Activated CD4-positive, alpha-beta T cell treated with anti-CD3 and anti-CD28 coated beads, Interleukin-2, Interleukin-6, amounts not matched to agents 100 ng/mL and 50 ng/mL, durations not matched to agents 16 hours and 8 hours (primary cell): ENCODE measurements around the gene ZNF316.

Experiments
- DNase-seq: peaks from one replicate; pipeline ENCODE4 v3.0.0-alpha.2; 2020

The ZNF316 gene

GRCh38 chr7:6636741-6637543 lies at the start of gene ZNF316:
TSS of gene ZNF316 (plus strand) at chr7:6637318. CDS start at chr7:6642410, 5,092 bp downstream.
- peak; percentile 68 for DNase-seq

- no peak for DNase-seq
Observed at GRCh38 chr7:6588566-6588965, 48.6 kb upstream of the ZNF316 start.

- DNase-seq, result no peak
Observed at GRCh38 chr7:6589151-6589828, 47.8 kb upstream of the ZNF316 start.

GRCh38 chr7:6589829-6590644 lies 47.1 kb upstream of the ZNF316 start, which contains the start of gene INTS15:
TSS of gene INTS15 (plus strand) at chr7:6590021. CDS start at chr7:6590284, 263 bp downstream.
- peak; percentile 85 for DNase-seq

GRCh38 chr7:6590645-6591110 lies 46.4 kb upstream of the ZNF316 start:
- no peak for DNase-seq

DNA sequence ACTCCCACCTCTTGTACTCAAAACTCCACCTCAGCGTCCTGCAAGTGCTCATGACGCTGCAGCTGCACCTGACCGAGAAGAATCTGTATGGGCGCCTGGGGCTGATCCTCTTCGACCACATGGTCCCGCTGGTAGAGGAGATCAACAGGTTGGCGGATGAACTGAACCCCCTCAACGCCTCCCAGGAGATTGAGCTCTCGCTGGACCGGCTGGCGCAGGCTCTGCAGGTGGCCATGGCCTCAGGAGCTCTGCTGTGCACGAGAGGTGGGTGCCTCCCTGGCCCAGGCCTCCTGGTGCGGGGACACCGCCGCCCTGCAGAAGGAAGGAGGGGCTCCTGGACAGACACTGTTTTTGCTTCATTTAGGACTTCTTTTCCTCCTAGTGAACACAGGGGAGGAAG lies 37.0 kb upstream of the ZNF316 start:
- no peak for DNase-seq

- no peak for DNase-seq
Observed at GRCh38 chr7:6604458-6604857, 32.7 kb upstream of the ZNF316 start.

DNA sequence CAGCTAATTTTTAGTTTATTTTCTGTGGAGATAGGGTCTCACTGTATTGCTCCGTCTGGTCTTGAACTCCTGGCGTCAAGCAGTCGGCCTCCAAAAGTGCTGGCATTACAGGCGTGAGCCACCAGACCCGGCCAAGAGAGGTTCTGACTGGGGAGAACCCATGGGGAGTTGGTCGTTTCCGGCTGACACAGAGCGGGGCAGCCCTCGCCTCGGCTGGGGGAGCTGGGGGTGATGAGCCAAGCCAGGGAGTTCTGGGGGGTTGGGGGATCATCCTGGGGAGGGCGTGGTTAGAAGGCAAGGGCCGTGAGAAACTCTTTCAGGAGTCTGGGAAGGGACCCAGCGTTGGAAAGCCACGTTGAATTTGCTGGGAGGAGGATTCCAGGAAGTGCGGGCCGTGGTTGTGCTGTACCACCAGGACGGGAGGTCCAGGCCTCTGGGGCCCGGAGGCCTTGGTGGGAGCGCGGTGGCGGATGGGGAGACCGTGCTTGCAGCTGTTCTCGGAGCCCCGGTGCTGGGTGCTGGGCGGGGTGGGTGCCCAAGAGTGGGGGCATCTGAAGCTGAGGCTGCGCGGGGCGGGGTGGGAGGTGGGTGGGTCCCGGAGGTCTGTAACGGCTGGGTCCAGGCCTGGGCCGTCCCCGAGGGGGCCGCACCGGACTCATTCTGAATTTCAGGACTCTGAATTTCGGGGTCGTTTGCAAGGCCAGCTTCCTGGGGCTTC lies 30.1 kb upstream of the ZNF316 start:
- no peak for DNase-seq

DNA sequence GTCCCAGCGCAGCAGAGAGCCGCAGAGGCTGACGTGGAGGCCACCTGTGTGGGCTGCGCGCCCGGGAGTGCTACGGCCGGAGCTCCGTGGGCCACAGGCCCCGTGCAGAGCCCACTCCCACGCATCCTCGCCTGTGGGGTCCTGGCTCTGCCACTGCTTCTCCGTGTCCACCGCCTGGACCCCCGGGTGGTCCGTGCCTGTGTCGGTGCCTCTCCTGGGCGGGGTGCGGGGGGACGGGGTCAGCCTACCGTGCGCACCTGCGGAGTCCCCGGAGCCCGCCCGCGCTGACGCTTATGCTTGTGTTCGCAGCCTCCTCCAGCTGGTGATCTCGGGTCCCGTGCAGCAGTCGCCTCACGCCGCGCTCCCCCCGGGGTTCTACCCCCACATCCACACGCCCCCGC lies 29.5 kb upstream of the ZNF316 start:
- no peak for DNase-seq

DNA sequence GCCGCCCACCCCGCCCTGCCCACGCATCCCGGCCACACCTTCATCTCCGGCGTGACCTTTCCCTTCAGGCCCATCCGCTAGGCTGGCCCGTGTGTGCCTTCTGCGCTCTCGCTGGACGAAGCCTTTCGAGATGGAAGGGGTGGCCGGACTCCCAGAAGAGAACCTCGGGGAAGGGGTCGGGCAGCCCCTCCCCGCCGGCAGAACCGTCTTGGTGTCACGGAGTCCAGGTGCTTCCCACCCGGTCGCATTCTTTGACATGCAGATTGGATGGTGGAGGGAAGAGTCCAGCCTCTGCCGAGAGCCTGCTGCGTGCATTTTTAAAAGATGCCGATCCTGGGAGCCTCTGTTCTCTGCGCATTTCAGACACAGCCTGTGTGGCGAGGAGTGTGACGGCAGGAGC lies 29.0 kb upstream of the ZNF316 start:
- no peak for DNase-seq

DNA sequence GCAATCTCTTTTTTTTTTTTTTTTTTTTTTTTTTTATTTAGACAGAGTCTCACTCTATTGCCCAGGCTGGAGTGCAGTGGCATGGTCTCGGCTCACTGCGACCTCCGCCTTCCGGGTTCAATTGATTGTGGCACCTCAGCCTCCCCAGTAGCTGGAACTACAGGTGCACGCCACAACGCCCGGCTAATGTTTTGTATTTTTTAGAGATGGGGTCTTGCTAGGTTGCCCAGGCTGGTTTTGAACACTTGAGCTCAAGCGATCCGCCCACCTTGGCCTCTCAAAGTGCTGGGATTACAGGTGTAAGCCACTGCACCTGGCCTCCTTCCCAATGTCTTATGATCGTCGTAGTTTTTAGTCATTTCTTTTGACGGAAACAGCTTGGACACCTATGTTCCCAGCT lies 28.3 kb upstream of the ZNF316 start:
- DNase-seq, result no peak

DNA sequence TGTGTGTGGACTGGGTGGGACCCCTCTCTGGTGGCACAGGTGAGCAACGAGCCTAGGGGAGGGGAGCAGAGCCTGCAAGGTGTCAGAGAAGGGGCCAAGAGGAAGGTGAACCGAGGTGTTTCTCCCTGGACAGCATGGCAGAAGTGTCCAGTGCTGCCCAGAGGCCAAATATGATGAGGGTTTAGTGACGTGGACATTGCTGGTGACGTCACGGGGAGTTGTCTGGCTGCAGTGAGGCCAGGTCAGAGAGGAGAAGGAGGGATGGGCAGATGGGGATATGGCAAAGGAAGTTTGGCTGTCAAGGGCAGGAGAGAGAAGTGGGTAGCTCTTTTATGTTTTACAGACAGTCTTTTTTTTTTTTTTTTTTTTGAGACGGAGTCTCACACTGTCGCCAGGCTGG lies 24.3 kb upstream of the ZNF316 start:
- DNase-seq, result no peak

DNA sequence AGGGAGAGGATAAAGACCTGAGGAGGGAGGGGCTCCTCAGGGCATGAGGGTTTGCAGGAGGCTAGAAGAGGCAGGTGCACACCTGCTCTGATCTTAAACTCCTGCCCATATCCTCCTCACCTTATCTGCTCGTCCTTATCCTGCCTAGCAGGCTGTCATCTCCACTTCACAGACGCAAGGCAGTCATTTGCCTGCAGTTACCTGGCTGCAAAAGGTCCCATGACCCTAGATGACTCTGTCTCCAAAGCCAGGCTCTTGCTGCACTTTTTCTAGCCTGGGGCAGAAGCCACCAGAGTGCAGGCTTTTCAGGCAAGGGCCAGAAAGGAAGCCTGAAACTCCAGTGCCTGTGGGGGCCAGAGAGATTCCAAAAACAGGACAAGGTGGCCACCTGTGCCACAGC lies 23.4 kb upstream of the ZNF316 start:
- no peak for DNase-seq

- DNase-seq, result no peak
Observed at GRCh38 chr7:6614953-6615722, 22.0 kb upstream of the ZNF316 start, which contains the start of gene ZNF853. TSS of gene ZNF853 (plus strand) at chr7:6615610. CDS start at chr7:6616175, 565 bp downstream.

GRCh38 chr7:6615723-6616555 lies 21.2 kb upstream of the ZNF316 start:
- DNase-seq, result no peak

- DNase-seq, result no peak
Observed at GRCh38 chr7:6616854-6617643, 20.1 kb upstream of the ZNF316 start.

DNA sequence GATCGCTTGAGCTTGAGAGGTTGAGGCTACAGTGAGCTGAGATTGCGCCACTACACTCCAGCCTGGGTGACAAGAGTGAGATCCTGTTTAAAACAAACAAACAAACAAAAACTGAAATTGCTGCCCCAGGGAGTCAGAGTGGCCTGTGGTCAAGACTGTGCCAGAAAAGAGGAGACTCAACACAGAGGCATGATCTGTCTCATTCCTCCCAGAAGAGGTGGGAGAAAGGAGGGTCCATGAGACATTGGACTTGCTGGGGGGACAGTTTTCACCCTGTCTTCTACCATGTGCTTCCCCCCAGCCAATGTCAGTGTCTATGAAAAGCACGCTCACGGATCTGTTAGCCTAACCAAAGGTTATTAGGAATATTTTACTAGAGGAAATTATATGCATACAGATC lies 18.5 kb upstream of the ZNF316 start:
- no peak for DNase-seq

DNA sequence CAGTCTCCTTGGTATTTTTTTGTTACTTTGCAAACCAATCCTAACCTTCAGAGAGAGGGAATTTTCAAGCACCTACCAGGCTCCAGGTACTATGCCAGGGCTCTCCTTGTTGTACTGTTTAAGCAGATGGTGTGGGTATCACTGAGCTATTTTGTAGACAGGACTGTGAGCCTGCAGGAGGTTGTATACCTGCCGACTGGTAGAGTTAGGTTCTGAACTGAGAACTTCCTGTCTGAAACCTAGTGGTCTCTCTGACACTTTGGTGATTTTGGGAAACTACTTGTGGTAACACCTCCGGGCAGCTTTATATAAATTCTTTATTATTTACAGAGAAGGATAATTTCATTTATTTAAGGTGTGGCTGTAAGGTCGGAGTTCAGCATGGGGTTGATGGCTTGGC lies 17.2 kb upstream of the ZNF316 start:
- DNase-seq, result no peak

DNA sequence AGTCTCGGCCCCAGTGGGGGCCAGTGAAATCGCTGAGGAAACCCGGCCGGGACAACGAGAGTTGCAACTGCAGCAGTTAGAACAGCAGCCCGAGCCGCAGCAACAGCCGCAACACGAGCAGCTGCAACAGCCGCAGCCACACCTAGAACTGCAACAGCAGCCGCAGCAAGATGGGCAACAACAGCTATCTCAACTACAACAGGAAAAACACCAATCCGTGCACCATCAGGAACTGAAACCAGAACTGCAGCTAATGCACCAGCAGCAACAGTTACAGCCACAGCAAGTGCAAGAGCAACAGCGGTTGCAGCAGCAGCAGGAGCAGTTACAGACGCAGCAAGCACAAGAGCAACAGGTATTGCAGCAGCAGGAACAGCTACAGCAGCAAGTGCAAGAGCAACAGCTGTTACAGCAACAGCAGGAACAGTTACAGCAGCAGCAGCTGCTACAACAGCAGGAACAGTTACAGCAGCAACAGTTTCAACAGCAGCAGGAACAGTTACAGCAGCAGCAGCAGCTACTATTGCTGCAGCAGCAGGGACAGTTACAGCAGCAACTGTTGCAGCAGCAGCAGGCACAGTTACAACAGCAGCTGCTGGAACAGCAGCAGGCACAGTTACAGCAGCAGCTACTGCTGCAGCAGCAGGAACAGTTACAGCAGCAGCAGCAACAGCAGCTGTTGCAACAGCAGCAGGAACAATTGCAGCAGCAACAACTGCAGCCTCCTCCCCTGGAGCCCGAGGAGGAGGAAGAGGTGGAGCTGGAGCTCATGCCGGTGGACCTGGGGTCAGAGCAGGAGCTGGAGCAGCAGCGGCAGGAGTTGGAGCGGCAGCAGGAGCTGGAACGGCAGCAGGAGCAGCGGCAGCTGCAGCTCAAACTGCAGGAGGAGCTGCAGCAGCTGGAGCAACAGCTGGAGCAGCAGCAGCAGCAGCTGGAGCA lies 15.7 kb upstream of the ZNF316 start:
- DNase-seq, result no peak
